SK-N-SH (cell line): ENCODE measurements around the gene KRTAP16-1.

Experiments used
- EP300 ChIP-seq, 2 experiments: IDR thresholded peaks; 2 replicates each; pipeline versions ENCODE4 v1.4.0 to v1.6.1; 2012; ENCODE audit warnings: borderline replicate concordance in 1 of 2, low read depth in 1 of 2, low read length in 1 of 2
- MEF2A ChIP-seq: IDR thresholded peaks from 2 replicates; pipeline ENCODE4 v1.4.0; 2012; ENCODE audit warnings: low read depth, borderline replicate concordance
- MXI1 ChIP-seq: IDR thresholded peaks from 2 replicates; pipeline ENCODE4 v1.6.1; 2012; ENCODE audit warnings: mild to moderate bottlenecking, low read depth, low read length, improper control_type of control experiment
- NFIC ChIP-seq: IDR thresholded peaks from 2 replicates; pipeline ENCODE4 v1.4.0; 2012; ENCODE audit warnings: borderline replicate concordance
- NRF1 ChIP-seq: IDR thresholded peaks from 2 replicates; pipeline ENCODE4 v1.6.1; 2012; ENCODE audit warnings: low read depth, mild to moderate bottlenecking, low read length
- POLR2AphosphoS5 ChIP-seq: IDR thresholded peaks from 2 replicates; pipeline ENCODE4 v1.6.1; 2012; ENCODE audit warnings: low read depth, low read length
- RAD21 ChIP-seq: IDR thresholded peaks from 2 replicates; pipeline ENCODE4 v1.6.1; 2012; ENCODE audit warnings: mild to moderate bottlenecking, low read length
- SIN3A ChIP-seq: IDR thresholded peaks from 2 replicates; pipeline ENCODE4 v1.6.1; 2012; ENCODE audit warnings: low read depth, mild to moderate bottlenecking, low read length, moderate library complexity, borderline replicate concordance
- SMC3 ChIP-seq: IDR thresholded peaks from 2 replicates; pipeline ENCODE4 v1.6.1; 2012; ENCODE audit warnings: low read depth, low read length, improper control_type of control experiment
- USF2 ChIP-seq: fragments of 150-350 bp; IDR thresholded peaks from 2 replicates; pipeline ENCODE4 v1.6.1; 2017; ENCODE audit warnings: antibody characterized with exemption, low read length, low read depth, borderline replicate concordance
- YY1 ChIP-seq: IDR thresholded peaks from 2 replicates; pipeline ENCODE4 v1.4.0; 2012; ENCODE audit warnings: low read depth, mild to moderate bottlenecking
- TF ChIP-seq, protein P1 (sequence below): fragments of 200-600 bp; sonication (generic); IDR thresholded peaks from 2 replicates; pipeline ENCODE4 v1.6.1; 2017; ENCODE audit warnings: antibody characterized with exemption, mild to moderate bottlenecking, moderate library complexity
- TF ChIP-seq, protein P2 (sequence below): IDR thresholded peaks from 2 replicates; pipeline ENCODE4 v1.4.0; 2012; ENCODE audit warnings: low read depth

DNA sequence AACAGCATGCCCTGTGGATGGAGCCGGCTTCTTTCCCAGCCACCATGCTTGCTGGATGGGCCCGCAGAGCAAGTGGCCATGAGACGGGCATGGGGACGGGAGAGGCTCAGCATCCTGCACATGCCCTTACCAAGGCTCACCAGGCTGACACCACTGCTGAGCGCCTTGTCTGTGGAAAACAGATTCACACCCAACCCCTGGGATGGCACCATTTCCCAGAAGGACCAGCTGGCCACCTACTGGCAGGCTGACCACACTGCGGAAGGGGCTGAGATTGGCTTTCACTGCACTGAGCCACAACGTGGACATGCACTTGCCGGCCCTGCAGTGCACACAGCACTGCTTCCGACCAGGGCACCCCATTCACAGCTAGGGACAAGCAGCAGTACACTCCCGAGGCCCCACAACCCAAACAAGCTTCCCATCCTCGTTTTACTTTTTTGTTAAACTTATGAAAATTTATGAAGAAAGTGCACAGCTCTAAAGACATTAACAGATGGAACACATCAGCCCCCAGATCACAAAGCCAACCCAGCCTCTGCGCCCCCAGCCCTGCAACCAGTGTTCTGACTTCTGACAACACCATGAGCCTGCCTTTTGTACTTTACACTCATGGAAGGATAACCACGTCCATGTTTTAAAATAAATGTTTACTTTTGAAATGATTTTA, 20.3 kb upstream of the KRTAP16-1 start:
- TF ChIP-seq, protein P1, sequence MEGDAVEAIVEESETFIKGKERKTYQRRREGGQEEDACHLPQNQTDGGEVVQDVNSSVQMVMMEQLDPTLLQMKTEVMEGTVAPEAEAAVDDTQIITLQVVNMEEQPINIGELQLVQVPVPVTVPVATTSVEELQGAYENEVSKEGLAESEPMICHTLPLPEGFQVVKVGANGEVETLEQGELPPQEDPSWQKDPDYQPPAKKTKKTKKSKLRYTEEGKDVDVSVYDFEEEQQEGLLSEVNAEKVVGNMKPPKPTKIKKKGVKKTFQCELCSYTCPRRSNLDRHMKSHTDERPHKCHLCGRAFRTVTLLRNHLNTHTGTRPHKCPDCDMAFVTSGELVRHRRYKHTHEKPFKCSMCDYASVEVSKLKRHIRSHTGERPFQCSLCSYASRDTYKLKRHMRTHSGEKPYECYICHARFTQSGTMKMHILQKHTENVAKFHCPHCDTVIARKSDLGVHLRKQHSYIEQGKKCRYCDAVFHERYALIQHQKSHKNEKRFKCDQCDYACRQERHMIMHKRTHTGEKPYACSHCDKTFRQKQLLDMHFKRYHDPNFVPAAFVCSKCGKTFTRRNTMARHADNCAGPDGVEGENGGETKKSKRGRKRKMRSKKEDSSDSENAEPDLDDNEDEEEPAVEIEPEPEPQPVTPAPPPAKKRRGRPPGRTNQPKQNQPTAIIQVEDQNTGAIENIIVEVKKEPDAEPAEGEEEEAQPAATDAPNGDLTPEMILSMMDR, result peak; percentile 70
- TF ChIP-seq SMC3 (peak; percentile 64), POLR2AphosphoS5 (no peak), MEF2A (no peak), MXI1 (no peak), EP300 (IDR thresholded peaks at IDR 0.05; ENCODE audit: borderline replicate concordance in 1 of 2, low read depth in 1 of 2, low read length in 1 of 2) (no peak), USF2 (no peak), SIN3A (no peak), NFIC (no peak), YY1 (no peak), RAD21 (peak; percentile 65), NRF1 (no peak)
- TF ChIP-seq, protein P2, sequence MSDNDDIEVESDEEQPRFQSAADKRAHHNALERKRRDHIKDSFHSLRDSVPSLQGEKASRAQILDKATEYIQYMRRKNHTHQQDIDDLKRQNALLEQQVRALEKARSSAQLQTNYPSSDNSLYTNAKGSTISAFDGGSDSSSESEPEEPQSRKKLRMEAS, result no peak
